ENCODE measurements around the gene SLC9A8.

Gene SLC9A8

GRCh38 chr20:49899541-49900383 is 87.1 kb downstream of the SLC9A8 start:
- DNase-seq = no peak

GRCh38 chr20:49901588-49901987 is 89.0 kb downstream of the SLC9A8 start:
- DNase-seq = no peak

- DNase-seq = no peak
Measured at GRCh38 chr20:49904440-49905214, 92.0 kb downstream of the SLC9A8 start.

- DNase-seq = no peak
Measured at GRCh38 chr20:49905415-49906091, 92.9 kb downstream of the SLC9A8 start.

GRCh38 chr20:49906101-49906604 is 93.5 kb downstream of the SLC9A8 start:
- DNase-seq = no peak

- no peak for DNase-seq
Measured at GRCh38 chr20:49906615-49907154, 94.1 kb downstream of the SLC9A8 start.

- DNase-seq = no peak
Measured at GRCh38 chr20:49907405-49908257, 95.0 kb downstream of the SLC9A8 start.

- no peak for DNase-seq
Measured at GRCh38 chr20:49908258-49908565, 95.6 kb downstream of the SLC9A8 start.

- DNase-seq = no peak
Measured at GRCh38 chr20:49909499-49910339, 97.1 kb downstream of the SLC9A8 start.

- no peak for DNase-seq
Measured at GRCh38 chr20:49910340-49910706, 97.7 kb downstream of the SLC9A8 start.

- DNase-seq = no peak
Measured at GRCh38 chr20:49913399-49914047, 100.9 kb downstream of the SLC9A8 start.

GRCh38 chr20:49914310-49915117 is 101.9 kb downstream of the SLC9A8 start:
- no peak for DNase-seq

- DNase-seq = no peak
Measured at GRCh38 chr20:49915118-49915379, 102.4 kb downstream of the SLC9A8 start.

GRCh38 chr20:49915380-49916145 is 102.9 kb downstream of the SLC9A8 start, which contains the start of gene SPATA2:
TSS of gene SPATA2 (minus strand) at chr20:49915529. CDS start at chr20:49908490, 7,039 bp downstream.
- peak; percentile 98 for DNase-seq

GRCh38 chr20:49916146-49917002 is 103.7 kb downstream of the SLC9A8 start:
- peak; percentile 60 for DNase-seq

- no peak for DNase-seq
Measured at GRCh38 chr20:49918446-49918845, 105.8 kb downstream of the SLC9A8 start.

- no peak for DNase-seq
Measured at GRCh38 chr20:49919009-49919408, 106.4 kb downstream of the SLC9A8 start.

GRCh38 chr20:49919461-49919860 is 106.8 kb downstream of the SLC9A8 start:
- DNase-seq = no peak

Measured in activated CD8-positive, alpha-beta memory T cell treated with anti-CD3 and anti-CD28 coated beads, Interleukin-2, amount 50 U/mL, for 48 hours (primary cell).